K562 (cell line): ENCODE measurements around the gene ACTG2. TPM values are rescaled to one million over a fixed set of nuclear protein-coding genes. Genes with fewer than 3 reads are reported as not detected.

ENCODE experiments used
- AFF4 ChIP-seq: sonication (generic); formaldehyde crosslinking; IDR thresholded peaks from 2 replicates; pipeline ENCODE4 v1.8.0; 2023; ENCODE audit warnings: mild to moderate bottlenecking, missing genetic modification reagents
- CBX1 ChIP-seq: sonication (generic); IDR thresholded peaks from 2 replicates; pipeline ENCODE4 v1.6.1; 2016; ENCODE audit warnings: antibody characterized with exemption, low read depth, mild to moderate bottlenecking
- ETV1 ChIP-seq: fragments of 450-650 bp; conservative IDR thresholded peaks from 2 replicates; pipeline ENCODE4 v1.6.1; 2016; ENCODE audit warnings: missing genetic modification characterization, control low read depth, low read depth, missing compliant biosample characterization
- FOXJ2 ChIP-seq: fragments of 200-800 bp; sonication (Bioruptor generic); IDR thresholded peaks from 2 replicates; pipeline ENCODE4 v1.6.1; 2016; ENCODE audit warnings: missing genetic modification characterization, missing compliant biosample characterization
- GMEB1 ChIP-seq: fragments of 250-450 bp; sonication (Bioruptor Pico); IDR thresholded peaks from 2 replicates; pipeline ENCODE4 v1.4.0; 2020; ENCODE audit warnings: mild to moderate bottlenecking
- HEY1 ChIP-seq: fragments of 250-450 bp; sonication (Bioruptor Pico); IDR thresholded peaks from 2 replicates; pipeline ENCODE4 v1.5.0; 2020; ENCODE audit warnings: mild to moderate bottlenecking, moderate library complexity, borderline replicate concordance
- MXI1 ChIP-seq: IDR thresholded peaks from 2 replicates; pipeline ENCODE4 v1.6.1; 2011; ENCODE audit warnings: low read depth, mild to moderate bottlenecking, improper control_type of control experiment, low read length
- NONO ChIP-seq, 2 experiments: fragments of 200-400 bp in 1 of 2; fragments of 450-650 bp in 1 of 2; formaldehyde crosslinking in 1 of 2; IDR thresholded peaks; 2 replicates each; pipeline ENCODE4 v1.6.1; 2017; ENCODE audit warnings: low read depth in 2 of 2, mild to moderate bottlenecking in 2 of 2, moderate library complexity in 2 of 2, low read length in 1 of 2
- RAD21 ChIP-seq, 2 experiments: fragments of 250-450 bp in 1 of 2; fragments of 450-650 bp in 1 of 2; sonication (Bioruptor Pico) in 1 of 2; formaldehyde crosslinking in 1 of 2; IDR thresholded peaks in 1 of 2; conservative IDR thresholded peaks in 1 of 2; 2 replicates each; pipeline versions ENCODE4 v1.4.0 to v1.8.0; 2020 to 2022; ENCODE audit warnings: mild to moderate bottlenecking in 2 of 2, moderate library complexity in 1 of 2
- RB1 ChIP-seq: fragments of 450-650 bp; IDR thresholded peaks from 2 replicates; pipeline ENCODE4 v1.6.1; 2017; ENCODE audit warnings: low read depth, mild to moderate bottlenecking
- SMARCB1 ChIP-seq: IDR thresholded peaks from 2 replicates; pipeline ENCODE4 v1.6.1; 2011; ENCODE audit warnings: improper control_type of control experiment, low read depth; ENCODE audit not compliant: insufficient read length
- TEAD1 ChIP-seq, 2 experiments: fragments of 450-650 bp in 1 of 2; sonication (generic) in 1 of 2; formaldehyde crosslinking; IDR thresholded peaks; 2 replicates each; pipeline versions ENCODE4 v1.4.0 to v1.8.0; 2020 to 2022; ENCODE audit warnings: mild to moderate bottlenecking in 2 of 2, missing genetic modification reagents in 1 of 2
- ZBTB12 ChIP-seq: fragments of 250-450 bp; sonication (Bioruptor Pico); IDR thresholded peaks from 2 replicates; pipeline ENCODE4 v1.4.0; 2020
- ZBTB26 ChIP-seq: fragments of 450-650 bp; formaldehyde crosslinking; IDR thresholded peaks from 2 replicates; pipeline ENCODE4 v1.4.0; 2022; ENCODE audit warnings: missing genetic modification characterization
- ZNF436 ChIP-seq: fragments of 250-450, 450-650 bp; sonication (Bioruptor Pico); formaldehyde crosslinking; IDR thresholded peaks from 2 replicates; pipeline ENCODE4 v1.7.0; 2020; ENCODE audit warnings: mild to moderate bottlenecking
- ZNF740 ChIP-seq, 3 experiments: fragments of 200-800 bp in 1 of 3; sonication (Bioruptor generic) in 1 of 3; sonication (generic) in 1 of 3; formaldehyde crosslinking in 1 of 3; IDR thresholded peaks; 2 replicates each; pipeline versions ENCODE4 v1.6.1 to v1.8.0; 2016 to 2022; ENCODE audit warnings: mild to moderate bottlenecking in 2 of 3, missing compliant biosample characterization in 2 of 3, missing genetic modification characterization in 2 of 3, missing genetic modification reagents in 1 of 3
- polyA plus RNA-seq, 8 experiments: library from polyadenylated mRNA; depleted of rRNA in 4 of 8; stranded (reverse) in 5 of 8; unstranded in 3 of 8; fragments of >200 nt; fragmentation: Nextera tagmentation in 2 of 8; fragmentation: Illumina TruSeq in 1 of 8; extraction: Ambion mirVana in 2 of 8; extraction: Trizol in 1 of 8; gene quantifications; 2 replicates each; pipeline versions ENCODE4 v1.2.1 to v1.2.3, GENCODE V29; 2011 to 2014; ENCODE audit warnings: inconsistent platforms in 1 of 8, missing spikeins in 1 of 8
- total RNA-seq, 7 experiments: library from RNA; depleted of rRNA in 6 of 7; stranded (reverse); fragments of >200 nt in 6 of 7; fragmentation: Illumina TruSeq in 2 of 7; extraction: Trizol in 2 of 7; gene quantifications; 2 replicates each; pipeline versions ENCODE4 v1.2.1 to v1.2.3, GENCODE V29; 2011 to 2021; ENCODE audit warnings: low replicate concordance in 1 of 7

The ACTG2 gene
- total and polyA plus RNA-seq, 9 of the 15 experiments (the other 6 are each of a cell fraction or from before 2014, with no cell fraction given), result 0.06 to 0.60 TPM; not detected in 7

- TF ChIP-seq RAD21 (CRISPR knock-in tag; conservative IDR thresholded peaks at IDR 0.05 in 1 of 2, IDR thresholded peaks at IDR 0.05 in 1 of 2) (no peak), MXI1 (peak; percentile 74), NONO (IDR thresholded peaks at IDR 0.05; ENCODE audit: low read depth in 2 of 2, low read length in 1 of 2) (no peak), CBX1 (no peak), RB1 (no peak; the same call in 1 of the 2 replicates), HEY1 (CRISPR knock-in tag) (0 out of 2 replicates have a peak, but pooled peaks have one; percentile 54), TEAD1 (CRISPR knock-in tag; IDR thresholded peaks at IDR 0.05) (no peak), ZNF436 (CRISPR knock-in tag) (no peak), FOXJ2 (tag) (no peak), SMARCB1 (no peak), ZBTB26 (CRISPR knock-in tag) (no peak), ZNF740 (CRISPR knock-in tag; IDR thresholded peaks at IDR 0.05) (no peak), ZNF740 (tag; IDR thresholded peaks at IDR 0.05) (peak in 1 of 2 experiments; percentile 70; a peak in 2 of 4 replicates), GMEB1 (no peak), AFF4 (CRISPR knock-in tag) (peak; percentile 83), ZBTB12 (peak; percentile 90), ETV1 (peak; percentile 95)
Measured at GRCh38 chr2:73926493-73927327, 33.9 kb downstream of the ACTG2 start, which contains the start of gene DGUOK (continued).
